Measurements from ENCODE around the gene ADD3.

Gene ADD3

GRCh38 chr10:110069502-110069982, 61.8 kb downstream of the ADD3 start (continued):
- no peak; the same call in 1 of the 2 replicates for TF ChIP-seq HIC1 (tag by site-specific recombination; IDR thresholded peaks at IDR 0.05)
- peak; percentile 96 for TF ChIP-seq WT1 (tag by site-specific recombination; IDR thresholded peaks at IDR 0.05)
- no peak for TF ChIP-seq ZNF394 (tag by site-specific recombination; IDR thresholded peaks at IDR 0.05; ENCODE audit: borderline replicate concordance)
- TF ChIP-seq ZNF324 (tag by site-specific recombination; IDR thresholded peaks at IDR 0.05): no peak
- no peak for TF ChIP-seq ZNF558 (tag by site-specific recombination; IDR thresholded peaks at IDR 0.05)
- TF ChIP-seq ZNF677 (tag by site-specific recombination; IDR thresholded peaks at IDR 0.05): no peak
- no peak for TF ChIP-seq ZNF610 (tag by site-specific recombination; IDR thresholded peaks at IDR 0.05; ENCODE audit: borderline replicate concordance)
- TF ChIP-seq ZNF155 (tag by site-specific recombination; IDR thresholded peaks at IDR 0.05): no peak
- TF ChIP-seq ZNF26 (tag by site-specific recombination; IDR thresholded peaks at IDR 0.05): no peak
- no peak for TF ChIP-seq ZNF121 (tag by site-specific recombination; IDR thresholded peaks at IDR 0.05)
- TF ChIP-seq RBAK (tag by site-specific recombination; IDR thresholded peaks at IDR 0.05): no peak
- peak; percentile 43; the same call in 1 of the 2 replicates for TF ChIP-seq KLF8 (tag by site-specific recombination; IDR thresholded peaks at IDR 0.05)
- TF ChIP-seq ZNF626 (tag by site-specific recombination; IDR thresholded peaks at IDR 0.05): no peak
- TF ChIP-seq MZF1 (tag by site-specific recombination; IDR thresholded peaks at IDR 0.05; ENCODE audit: borderline replicate concordance): no peak
- TF ChIP-seq KLF9 (tag by site-specific recombination; IDR thresholded peaks at IDR 0.05; ENCODE audit: low read depth): no peak
- no peak for TF ChIP-seq ZNF140 (tag by site-specific recombination; IDR thresholded peaks at IDR 0.05)
- TF ChIP-seq ZNF48 (tag by site-specific recombination; IDR thresholded peaks at IDR 0.05): no peak
- no peak for TF ChIP-seq ZNF639 (tag by site-specific recombination; IDR thresholded peaks at IDR 0.05)
- TF ChIP-seq ZNF830 (tag by site-specific recombination; IDR thresholded peaks at IDR 0.05; ENCODE audit: low read depth): no peak
- no peak for TF ChIP-seq ZNF571 (tag by site-specific recombination; IDR thresholded peaks at IDR 0.05)
- TF ChIP-seq, protein P1, sequence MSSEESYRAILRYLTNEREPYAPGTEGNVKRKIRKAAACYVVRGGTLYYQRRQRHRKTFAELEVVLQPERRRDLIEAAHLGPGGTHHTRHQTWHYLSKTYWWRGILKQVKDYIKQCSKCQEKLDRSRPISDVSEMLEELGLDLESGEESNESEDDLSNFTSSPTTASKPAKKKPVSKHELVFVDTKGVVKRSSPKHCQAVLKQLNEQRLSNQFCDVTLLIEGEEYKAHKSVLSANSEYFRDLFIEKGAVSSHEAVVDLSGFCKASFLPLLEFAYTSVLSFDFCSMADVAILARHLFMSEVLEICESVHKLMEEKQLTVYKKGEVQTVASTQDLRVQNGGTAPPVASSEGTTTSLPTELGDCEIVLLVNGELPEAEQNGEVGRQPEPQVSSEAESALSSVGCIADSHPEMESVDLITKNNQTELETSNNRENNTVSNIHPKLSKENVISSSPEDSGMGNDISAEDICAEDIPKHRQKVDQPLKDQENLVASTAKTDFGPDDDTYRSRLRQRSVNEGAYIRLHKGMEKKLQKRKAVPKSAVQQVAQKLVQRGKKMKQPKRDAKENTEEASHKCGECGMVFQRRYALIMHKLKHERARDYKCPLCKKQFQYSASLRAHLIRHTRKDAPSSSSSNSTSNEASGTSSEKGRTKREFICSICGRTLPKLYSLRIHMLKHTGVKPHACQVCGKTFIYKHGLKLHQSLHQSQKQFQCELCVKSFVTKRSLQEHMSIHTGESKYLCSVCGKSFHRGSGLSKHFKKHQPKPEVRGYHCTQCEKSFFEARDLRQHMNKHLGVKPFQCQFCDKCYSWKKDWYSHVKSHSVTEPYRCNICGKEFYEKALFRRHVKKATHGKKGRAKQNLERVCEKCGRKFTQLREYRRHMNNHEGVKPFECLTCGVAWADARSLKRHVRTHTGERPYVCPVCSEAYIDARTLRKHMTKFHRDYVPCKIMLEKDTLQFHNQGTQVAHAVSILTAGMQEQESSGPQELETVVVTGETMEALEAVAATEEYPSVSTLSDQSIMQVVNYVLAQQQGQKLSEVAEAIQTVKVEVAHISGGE (tag by site-specific recombination; conservative IDR thresholded peaks at IDR 0.05; ENCODE audit: low read depth): no peak
- no peak for TF ChIP-seq GLIS2 (tag by site-specific recombination; IDR thresholded peaks at IDR 0.05)
- TF ChIP-seq, protein P2, sequence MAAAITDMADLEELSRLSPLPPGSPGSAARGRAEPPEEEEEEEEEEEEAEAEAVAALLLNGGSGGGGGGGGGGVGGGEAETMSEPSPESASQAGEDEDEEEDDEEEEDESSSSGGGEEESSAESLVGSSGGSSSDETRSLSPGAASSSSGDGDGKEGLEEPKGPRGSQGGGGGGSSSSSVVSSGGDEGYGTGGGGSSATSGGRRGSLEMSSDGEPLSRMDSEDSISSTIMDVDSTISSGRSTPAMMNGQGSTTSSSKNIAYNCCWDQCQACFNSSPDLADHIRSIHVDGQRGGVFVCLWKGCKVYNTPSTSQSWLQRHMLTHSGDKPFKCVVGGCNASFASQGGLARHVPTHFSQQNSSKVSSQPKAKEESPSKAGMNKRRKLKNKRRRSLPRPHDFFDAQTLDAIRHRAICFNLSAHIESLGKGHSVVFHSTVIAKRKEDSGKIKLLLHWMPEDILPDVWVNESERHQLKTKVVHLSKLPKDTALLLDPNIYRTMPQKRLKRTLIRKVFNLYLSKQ (tag by site-specific recombination; IDR thresholded peaks at IDR 0.05; ENCODE audit: borderline replicate concordance): no peak
- TF ChIP-seq ZNF133 (tag by site-specific recombination; IDR thresholded peaks at IDR 0.05): no peak
- no peak for TF ChIP-seq ZNF112 (tag by site-specific recombination; IDR thresholded peaks at IDR 0.05)
- TF ChIP-seq PRDM10 (tag by site-specific recombination; IDR thresholded peaks at IDR 0.05): no peak
- no peak for TF ChIP-seq ZNF37A (tag by site-specific recombination; IDR thresholded peaks at IDR 0.05)
- peak; percentile 73 for TF ChIP-seq ZBTB17 (tag by site-specific recombination; IDR thresholded peaks at IDR 0.05)

All from HEK293 (cell line).